ENCODE measurements around the gene FOXP1. TPM values are rescaled to one million over a fixed set of nuclear protein-coding genes. Genes with fewer than 3 reads are reported as not detected.

FOXP1 gene
- total and polyA plus RNA-seq, 8 donors = 13.4 to 74.1 (median 44.1) TPM

DNA sequence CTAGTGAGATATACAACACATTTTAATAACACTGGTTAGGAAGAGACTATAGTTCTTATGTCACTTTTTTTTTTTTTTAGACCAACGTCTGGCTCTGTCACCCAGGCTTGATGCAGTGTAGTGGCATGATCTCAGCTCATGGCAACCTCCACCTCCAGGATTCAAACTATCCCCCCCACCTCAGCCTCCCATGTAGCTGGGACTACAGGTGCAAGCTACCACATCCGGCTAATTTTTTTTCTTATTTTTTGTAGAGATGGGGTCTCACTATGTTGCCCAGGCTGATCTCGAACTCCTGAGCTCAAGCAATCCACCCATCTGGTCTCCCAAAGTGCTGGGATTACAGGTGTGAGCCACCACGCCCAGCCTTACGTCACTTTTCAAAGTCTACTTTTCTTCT is 100.8 kb downstream of the FOXP1 start:
- DNase-seq = no peak
- 93 to 96% methylated on average over 5 of the region's 5 CpGs for WGBS, 2 donors
- TF ChIP-seq, protein P1, sequence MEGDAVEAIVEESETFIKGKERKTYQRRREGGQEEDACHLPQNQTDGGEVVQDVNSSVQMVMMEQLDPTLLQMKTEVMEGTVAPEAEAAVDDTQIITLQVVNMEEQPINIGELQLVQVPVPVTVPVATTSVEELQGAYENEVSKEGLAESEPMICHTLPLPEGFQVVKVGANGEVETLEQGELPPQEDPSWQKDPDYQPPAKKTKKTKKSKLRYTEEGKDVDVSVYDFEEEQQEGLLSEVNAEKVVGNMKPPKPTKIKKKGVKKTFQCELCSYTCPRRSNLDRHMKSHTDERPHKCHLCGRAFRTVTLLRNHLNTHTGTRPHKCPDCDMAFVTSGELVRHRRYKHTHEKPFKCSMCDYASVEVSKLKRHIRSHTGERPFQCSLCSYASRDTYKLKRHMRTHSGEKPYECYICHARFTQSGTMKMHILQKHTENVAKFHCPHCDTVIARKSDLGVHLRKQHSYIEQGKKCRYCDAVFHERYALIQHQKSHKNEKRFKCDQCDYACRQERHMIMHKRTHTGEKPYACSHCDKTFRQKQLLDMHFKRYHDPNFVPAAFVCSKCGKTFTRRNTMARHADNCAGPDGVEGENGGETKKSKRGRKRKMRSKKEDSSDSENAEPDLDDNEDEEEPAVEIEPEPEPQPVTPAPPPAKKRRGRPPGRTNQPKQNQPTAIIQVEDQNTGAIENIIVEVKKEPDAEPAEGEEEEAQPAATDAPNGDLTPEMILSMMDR (IDR thresholded peaks at IDR 0.05) = no peak
- no peaks in the 10 kb centered on the region for H3K9me3 ChIP-seq
- H3K27ac ChIP-seq = no peak overlapping the region
- no peak overlapping the region for H3K4me3 ChIP-seq
- no peaks in the 10 kb centered on the region for H3K27me3 ChIP-seq
- no peak for ATAC-seq
- intact Hi-C loops (cut with DNase I) = no loop called here
- FAIRE-seq = no peak
- H3K36me3 ChIP-seq = no peaks in the 10 kb centered on the region
- no peaks in the 10 kb centered on the region for H3K4me1 ChIP-seq

DNA sequence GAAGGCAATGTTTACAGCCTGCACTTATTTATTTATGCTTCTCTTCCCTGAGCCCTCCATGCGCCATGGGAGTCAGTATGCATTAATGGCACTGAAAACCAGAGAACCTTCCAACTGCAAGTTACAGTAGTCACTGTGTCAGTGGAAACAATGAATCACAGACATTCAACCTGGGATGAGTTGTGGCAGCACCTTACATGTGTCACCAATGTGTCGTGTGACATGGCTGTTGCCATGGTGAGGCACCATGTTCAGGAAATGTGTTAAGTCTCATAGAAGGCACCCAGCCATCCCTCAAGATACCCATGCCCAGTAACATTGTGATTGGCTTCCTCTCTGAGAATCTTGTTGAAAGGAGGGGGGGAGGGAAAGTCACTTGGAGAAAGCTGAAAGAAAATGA is 105.0 kb downstream of the FOXP1 start:
- Histone ChIP-seq H3K4me3 (no peak overlapping the region), H3K27me3 (no peaks in the 10 kb centered on the region), H3K4me1 (no peaks in the 10 kb centered on the region), H3K9me3 (no peaks in the 10 kb centered on the region), H3K36me3 (no peaks in the 10 kb centered on the region), H3K27ac (no peak overlapping the region)
- intact Hi-C loops (cut with DNase I) = no loop called here
- DNase-seq = no peak
- FAIRE-seq = no peak
- TF ChIP-seq, protein P1 (IDR thresholded peaks at IDR 0.05) = no peak
- 88 to 97% methylated on average over 2 of the region's 2 CpGs for WGBS, 2 donors
- ATAC-seq = no peak

DNA sequence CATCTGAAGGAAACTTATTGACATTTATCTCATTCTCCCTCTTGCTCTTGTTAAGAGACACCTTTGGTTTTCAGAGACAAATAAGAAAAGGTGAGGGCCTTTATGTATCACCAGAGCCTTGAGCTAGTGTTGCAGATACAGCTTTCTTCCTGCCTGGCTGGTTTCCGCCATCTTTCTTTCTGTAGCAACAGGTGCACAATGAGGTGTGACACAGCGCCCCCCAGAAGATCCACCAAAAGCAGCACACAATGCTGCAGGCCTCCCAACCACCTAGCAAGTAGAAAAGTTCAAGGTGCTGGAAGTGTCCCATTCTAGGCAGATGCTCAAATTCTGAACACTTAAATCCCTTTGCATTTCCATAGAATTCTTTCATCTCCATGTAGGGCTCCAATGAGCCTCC is 106.6 kb downstream of the FOXP1 start:
- no peak for FAIRE-seq
- intact Hi-C loops (cut with DNase I) = no loop called here
- no peak overlapping the region for H3K4me3 ChIP-seq

DNA sequence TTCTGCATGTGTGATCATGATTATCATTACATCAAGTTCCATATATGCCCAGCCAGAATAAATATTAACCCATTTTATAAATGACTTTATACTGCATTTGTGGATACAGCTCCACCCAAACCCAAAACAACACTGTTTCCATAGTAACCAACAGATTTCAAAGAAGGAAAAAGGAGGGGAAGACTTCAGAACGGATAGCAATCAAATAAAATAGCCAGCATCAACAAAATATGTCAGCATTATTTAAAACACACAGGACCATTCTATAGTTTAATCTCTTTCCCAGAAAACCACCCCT is 114.4 kb downstream of the FOXP1 start:
- Histone ChIP-seq H3K4me1 (no peaks in the 10 kb centered on the region), H3K27me3 (no peaks in the 10 kb centered on the region), H3K27ac (no peak overlapping the region), H3K36me3 (no peaks in the 10 kb centered on the region), H3K9me3 (no peaks in the 10 kb centered on the region), H3K4me3 (no peak overlapping the region)
- TF ChIP-seq, protein P1 (IDR thresholded peaks at IDR 0.05) = no peak
- WGBS, 2 donors = 39 to 52% methylated on average over 1 of the region's 1 CpG
- ATAC-seq (no peak), FAIRE-seq (no peak), DNase-seq (no peak)
- intact Hi-C loops (cut with DNase I) = no loop called here

More for the DNA sequence above, 106.6 kb downstream of the FOXP1 start:
- no peaks in the 10 kb centered on the region for H3K27me3 ChIP-seq
- ATAC-seq = no peak
- H3K27ac ChIP-seq = no peak overlapping the region
- 94 to 98% methylated on average over 2 of the region's 2 CpGs for WGBS, 2 donors
- DNase-seq = no peak
- no peaks in the 10 kb centered on the region for H3K9me3 ChIP-seq
- TF ChIP-seq, protein P1 (IDR thresholded peaks at IDR 0.05) = no peak
- no peaks in the 10 kb centered on the region for H3K36me3 ChIP-seq
- H3K4me1 ChIP-seq = no peaks in the 10 kb centered on the region

DNA sequence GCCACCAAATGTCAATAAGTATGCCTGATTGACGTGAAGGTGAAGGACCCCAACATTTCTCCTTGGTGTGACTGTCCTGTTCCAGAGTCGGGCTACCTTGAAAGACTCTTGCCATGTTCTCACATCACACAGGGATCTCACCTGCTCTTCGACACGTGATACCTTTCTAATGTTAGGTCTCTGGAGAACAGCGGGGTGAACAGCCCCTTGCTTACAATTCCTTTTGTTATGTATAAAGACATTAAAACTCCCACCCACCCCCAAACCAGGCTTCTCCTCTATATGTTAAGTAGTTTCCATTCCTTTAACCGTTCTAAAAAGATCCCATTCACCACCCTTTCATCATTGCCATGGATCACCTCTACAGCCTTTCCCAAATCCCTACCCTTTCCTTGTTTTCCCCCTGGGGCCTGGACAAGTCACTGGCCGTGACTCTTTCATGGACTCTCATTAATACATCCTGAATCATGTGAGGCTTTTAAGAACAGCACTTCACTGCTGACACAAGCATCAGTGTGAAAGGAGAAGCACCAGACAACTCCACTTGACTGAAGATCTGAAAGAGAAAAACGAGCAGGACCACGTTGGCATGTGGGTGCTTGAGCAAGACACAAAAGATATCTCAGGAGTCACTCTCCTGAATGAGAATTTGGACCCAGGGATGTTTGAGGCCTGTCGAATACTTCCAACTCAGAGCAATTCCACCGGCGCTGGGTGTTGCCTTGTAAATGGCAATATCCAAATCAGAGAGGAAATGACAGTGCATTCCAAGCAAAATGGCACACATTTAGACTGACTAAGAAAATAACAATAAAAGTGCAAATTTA is 115.0 kb downstream of the FOXP1 start:
- Histone ChIP-seq H3K9me3 (no peaks in the 10 kb centered on the region), H3K27ac (no peak overlapping the region), H3K4me1 (no peaks in the 10 kb centered on the region), H3K27me3 (no peaks in the 10 kb centered on the region), H3K4me3 (no peak overlapping the region), H3K36me3 (no peaks in the 10 kb centered on the region)
- TF ChIP-seq, protein P1 (IDR thresholded peaks at IDR 0.05) = no peak
- ATAC-seq = no peak
- intact Hi-C loops (cut with DNase I) = no loop called here
- DNase-seq = no peak
- 85 to 89% methylated on average over 12 of the region's 12 CpGs for WGBS, 2 donors
- FAIRE-seq = no peak
